H9 (cell line): ENCODE results near the gene BMP2K. TPM values are rescaled to one million over a fixed set of nuclear protein-coding genes. Genes with fewer than 3 reads are reported as not detected.

Experiments used
- DNase-seq: peaks from one replicate; pipeline ENCODE4 v3.0.0-alpha.2; 2017
- H2AFZ ChIP-seq: one replicate; pipeline ENCODE4 v1.6.1; 2013; ENCODE audit warnings: mild to moderate bottlenecking, low read length, control low read depth, moderate library complexity
- H2AK5ac ChIP-seq: 2 replicates; pipeline ENCODE4 v1.6.1; 2013; ENCODE audit warnings: low read length, control low read depth, mixed read lengths; ENCODE audit not compliant: insufficient read length
- H2BK120ac ChIP-seq: one replicate; pipeline ENCODE4 v1.6.1; 2013; ENCODE audit warnings: low read depth, mild to moderate bottlenecking, low read length, control low read depth, inconsistent platforms; ENCODE audit not compliant: poor library complexity, severe bottlenecking
- H2BK12ac ChIP-seq: 2 replicates; pipeline ENCODE4 v1.6.1; 2013; ENCODE audit warnings: low read length, control low read depth, mixed read lengths, low read depth; ENCODE audit not compliant: insufficient read length
- H2BK15ac ChIP-seq: 2 replicates; pipeline ENCODE4 v1.6.1; 2013; ENCODE audit warnings: low read depth, low read length, control low read depth
- H2BK20ac ChIP-seq: one replicate; pipeline ENCODE4 v1.6.1; 2013; ENCODE audit warnings: low read depth, mild to moderate bottlenecking, low read length, control low read depth, inconsistent platforms; ENCODE audit not compliant: poor library complexity, severe bottlenecking
- H2BK5ac ChIP-seq: 2 replicates; pipeline ENCODE4 v1.6.1; 2013; ENCODE audit warnings: low read length, control low read depth, mixed read lengths; ENCODE audit not compliant: insufficient read length
- H3K14ac ChIP-seq: 2 replicates; pipeline ENCODE4 v1.6.1; 2013; ENCODE audit warnings: low read length, control low read depth; ENCODE audit not compliant: insufficient read depth
- H3K18ac ChIP-seq: 2 replicates; pipeline ENCODE4 v1.6.1; 2013; ENCODE audit warnings: low read depth, mild to moderate bottlenecking, mixed read lengths, low read length, control low read depth; ENCODE audit not compliant: insufficient read length
- H3K23ac ChIP-seq: 2 replicates; pipeline ENCODE4 v1.6.1; 2013; ENCODE audit warnings: low read length, control low read depth, mixed read lengths, low read depth; ENCODE audit not compliant: insufficient read length
- H3K23me2 ChIP-seq: 2 replicates; pipeline ENCODE4 v1.6.1; 2013; ENCODE audit warnings: low read depth, mild to moderate bottlenecking, mixed read lengths, low read length, control low read depth; ENCODE audit not compliant: insufficient read length, poor library complexity, severe bottlenecking
- H3K27ac ChIP-seq: 2 replicates; pipeline ENCODE4 v1.5.1; 2013; ENCODE audit warnings: low read length, control low read depth, mixed read lengths, low read depth; ENCODE audit not compliant: insufficient read length
- H3K27me3 ChIP-seq: 2 replicates; pipeline ENCODE4 v1.6.1; 2013; ENCODE audit warnings: low read length, control low read depth, inconsistent platforms; ENCODE audit not compliant: insufficient read depth
- H3K4ac ChIP-seq: 2 replicates; pipeline ENCODE4 v1.6.1; 2013; ENCODE audit warnings: low read depth, mild to moderate bottlenecking, control low read depth, inconsistent platforms, low read length, moderate library complexity
- H3K4me1 ChIP-seq: 2 replicates; pipeline ENCODE4 v1.6.1; 2013; ENCODE audit warnings: low read length, control low read depth, inconsistent platforms; ENCODE audit not compliant: insufficient read depth
- H3K4me2 ChIP-seq: 2 replicates; pipeline ENCODE4 v1.6.1; 2013; ENCODE audit warnings: low read length, control low read depth, mixed read lengths; ENCODE audit not compliant: insufficient read length, insufficient read depth
- H3K56ac ChIP-seq: 2 replicates; pipeline ENCODE4 v1.6.1; 2013; ENCODE audit warnings: low read depth, mild to moderate bottlenecking, mixed read lengths, low read length, control low read depth; ENCODE audit not compliant: insufficient read length
- H3K79me1 ChIP-seq: 2 replicates; pipeline ENCODE4 v1.6.1; 2013; ENCODE audit warnings: low read depth, mild to moderate bottlenecking, moderate library complexity, low read length, control low read depth, inconsistent platforms; ENCODE audit not compliant: insufficient read depth, poor library complexity, severe bottlenecking
- H3K79me2 ChIP-seq: 2 replicates; pipeline ENCODE4 v1.6.1; 2013; ENCODE audit warnings: low read length, control low read depth, inconsistent platforms; ENCODE audit not compliant: insufficient read depth
- H3K9ac ChIP-seq: 2 replicates; pipeline ENCODE4 v1.6.1; 2013; ENCODE audit warnings: low read length, control low read depth, mixed read lengths; ENCODE audit not compliant: insufficient read length; ENCODE audit errors: extremely low read depth
- H3K9me3 ChIP-seq: one replicate; pipeline ENCODE4 v1.6.1; 2013; ENCODE audit warnings: low read depth, low read length, inconsistent platforms; ENCODE audit not compliant: control insufficient read depth
- H3T11ph ChIP-seq: one replicate; pipeline ENCODE4 v1.6.1; 2013; ENCODE audit warnings: mild to moderate bottlenecking, low read length, control low read depth, inconsistent platforms
- H4K20me1 ChIP-seq: one replicate; pipeline ENCODE4 v1.6.1; 2013; ENCODE audit not compliant: control insufficient read depth, insufficient read length, insufficient read depth
- H4K5ac ChIP-seq: 2 replicates; pipeline ENCODE4 v1.6.1; 2013; ENCODE audit warnings: low read depth, mild to moderate bottlenecking, mixed read lengths, low read length, control low read depth; ENCODE audit not compliant: insufficient read length
- H4K8ac ChIP-seq: replicated peaks from 2 replicates; pipeline ENCODE4 v1.6.1; 2013; ENCODE audit warnings: low read length, control low read depth, mixed read lengths, low read depth; ENCODE audit not compliant: insufficient read length
- H4K91ac ChIP-seq: 2 replicates; pipeline ENCODE4 v1.6.1; 2013; ENCODE audit warnings: low read depth, mild to moderate bottlenecking, moderate library complexity, mixed read lengths, low read length, control low read depth; ENCODE audit not compliant: insufficient read length
- H3K27ac Mint-ChIP-seq, 3 experiments: 2 replicates in 2 of 3; 3 replicates in 1 of 3; pipeline ENCODE4 v1.8.0; 2020 to 2021; ENCODE audit warnings: mixed read lengths in 3 of 3, mild to moderate bottlenecking in 1 of 3, moderate library complexity in 1 of 3
- H3K27me3 Mint-ChIP-seq: 2 replicates; pipeline ENCODE4 v1.8.0; 2021; ENCODE audit warnings: low read depth, mild to moderate bottlenecking, moderate library complexity, mixed read lengths
- H3K36me3 Mint-ChIP-seq, 3 experiments: 2 replicates in 2 of 3; 3 replicates in 1 of 3; pipeline ENCODE4 v1.8.0; 2020 to 2021; ENCODE audit warnings: low read depth in 3 of 3, mixed read lengths in 3 of 3; ENCODE audit not compliant: insufficient read depth in 1 of 3
- H3K4me1 Mint-ChIP-seq, 2 experiments: 2 replicates each; pipeline ENCODE4 v1.8.0; 2020; ENCODE audit warnings: mixed read lengths in 2 of 2
- H3K4me3 Mint-ChIP-seq, 2 experiments: 2 replicates in 1 of 2; 3 replicates in 1 of 2; pipeline ENCODE4 v1.8.0; 2020 to 2021; ENCODE audit warnings: mild to moderate bottlenecking in 2 of 2, mixed read lengths in 2 of 2, moderate library complexity in 1 of 2
- H3K9me3 Mint-ChIP-seq, 2 experiments: 2 replicates in 1 of 2; 3 replicates in 1 of 2; pipeline ENCODE4 v1.8.0; 2020; ENCODE audit warnings: mild to moderate bottlenecking in 2 of 2, mixed read lengths in 2 of 2, moderate library complexity in 1 of 2
- WGBS: extraction: QIAGEN DNeasy Blood & Tissue Kit; methylation state at CpG from one replicate; pipeline ENCODE4 v1.1.7; 2013; ENCODE audit warnings: missing lambda C conversion rate, low lambda C conversion rate, mixed read lengths; ENCODE audit not compliant: insufficient read length; ENCODE audit errors: extremely low coverage; 5-methylcytosine and 5-hydroxymethylcytosine counted together
- total RNA-seq: library from RNA; stranded (reverse); gene quantifications from 2 replicates; pipeline ENCODE4 v1.2.1, GENCODE V29; 2021
- TF ChIP-seq, protein P1 (sequence below): fragments of 200-600 bp; sonication (generic); conservative IDR thresholded peaks from 3 replicates; pipeline ENCODE4 v1.8.0; 2021; ENCODE audit warnings: antibody characterized with exemption, mild to moderate bottlenecking

Gene BMP2K
- total RNA-seq, 1 experiment from 2014 or later: 26.4 TPM

DNA sequence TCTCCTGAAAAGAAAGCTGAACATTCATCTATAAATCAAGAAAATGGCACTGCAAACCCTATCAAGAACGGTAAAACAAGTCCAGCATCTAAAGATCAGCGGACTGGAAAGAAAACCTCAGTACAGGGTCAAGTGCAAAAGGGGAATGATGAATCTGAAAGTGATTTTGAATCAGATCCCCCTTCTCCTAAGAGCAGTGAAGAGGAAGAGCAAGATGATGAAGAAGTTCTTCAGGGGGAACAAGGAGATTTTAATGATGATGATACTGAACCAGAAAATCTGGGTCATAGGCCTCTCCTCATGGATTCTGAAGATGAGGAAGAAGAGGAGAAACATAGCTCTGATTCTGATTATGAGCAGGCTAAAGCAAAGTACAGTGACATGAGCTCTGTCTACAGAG, 134.5 kb downstream of the BMP2K start:
- Histone ChIP-seq H3K56ac (no peak overlapping the region), H3K23ac (no peak overlapping the region), H4K20me1 (no peaks in the 10 kb centered on the region), H3T11ph (no peak overlapping the region), H3K4me1 (no peaks in the 10 kb centered on the region), H3K14ac (no peak overlapping the region), H3K4ac (no peak overlapping the region), H3K9me3 (no peaks in the 10 kb centered on the region), H4K91ac (no peak overlapping the region), H4K8ac (no peak overlapping the region), H2BK5ac (no peak overlapping the region), H2BK15ac (no peak overlapping the region), H3K23me2 (no peaks in the 10 kb centered on the region), H3K79me2 (no peaks in the 10 kb centered on the region), H2BK12ac (no peak overlapping the region), H3K18ac (no peak overlapping the region), H3K79me1 (no peaks in the 10 kb centered on the region), H2BK20ac (no peak overlapping the region), H2AK5ac (no peak overlapping the region), H3K9ac (no peak overlapping the region), H2AFZ (no peak overlapping the region), H3K4me2 (no peak overlapping the region), H3K27ac (no peak overlapping the region), H4K5ac (no peak overlapping the region), H2BK120ac (no peak overlapping the region), H3K27me3 (no peaks in the 10 kb centered on the region)
- no peaks in the 10 kb centered on the region for H3K27me3 Mint-ChIP-seq
- DNase-seq: no peak
- no peak overlapping the region for H3K27ac Mint-ChIP-seq
- TF ChIP-seq, protein P1, sequence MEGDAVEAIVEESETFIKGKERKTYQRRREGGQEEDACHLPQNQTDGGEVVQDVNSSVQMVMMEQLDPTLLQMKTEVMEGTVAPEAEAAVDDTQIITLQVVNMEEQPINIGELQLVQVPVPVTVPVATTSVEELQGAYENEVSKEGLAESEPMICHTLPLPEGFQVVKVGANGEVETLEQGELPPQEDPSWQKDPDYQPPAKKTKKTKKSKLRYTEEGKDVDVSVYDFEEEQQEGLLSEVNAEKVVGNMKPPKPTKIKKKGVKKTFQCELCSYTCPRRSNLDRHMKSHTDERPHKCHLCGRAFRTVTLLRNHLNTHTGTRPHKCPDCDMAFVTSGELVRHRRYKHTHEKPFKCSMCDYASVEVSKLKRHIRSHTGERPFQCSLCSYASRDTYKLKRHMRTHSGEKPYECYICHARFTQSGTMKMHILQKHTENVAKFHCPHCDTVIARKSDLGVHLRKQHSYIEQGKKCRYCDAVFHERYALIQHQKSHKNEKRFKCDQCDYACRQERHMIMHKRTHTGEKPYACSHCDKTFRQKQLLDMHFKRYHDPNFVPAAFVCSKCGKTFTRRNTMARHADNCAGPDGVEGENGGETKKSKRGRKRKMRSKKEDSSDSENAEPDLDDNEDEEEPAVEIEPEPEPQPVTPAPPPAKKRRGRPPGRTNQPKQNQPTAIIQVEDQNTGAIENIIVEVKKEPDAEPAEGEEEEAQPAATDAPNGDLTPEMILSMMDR: no peak
- H3K9me3 Mint-ChIP-seq: no peaks in the 10 kb centered on the region
- H3K36me3 Mint-ChIP-seq: peaks cover 7 to 14% (median 9%) of the 10 kb centered on the region in 3 experiments; a peak in 5 of 7 replicates
- H3K4me1 Mint-ChIP-seq: no peaks in the 10 kb centered on the region
- no CpG with 5 or more reads among the region's 2 CpGs for WGBS
- no peak overlapping the region for H3K4me3 Mint-ChIP-seq
